RPMI8226 (cell line): ENCODE results near the gene SIGLEC9.

Source experiments
- DNase-seq: peaks from one replicate; pipeline ENCODE4 v3.0.0-alpha.2; 2015

The SIGLEC9 gene

DNA sequence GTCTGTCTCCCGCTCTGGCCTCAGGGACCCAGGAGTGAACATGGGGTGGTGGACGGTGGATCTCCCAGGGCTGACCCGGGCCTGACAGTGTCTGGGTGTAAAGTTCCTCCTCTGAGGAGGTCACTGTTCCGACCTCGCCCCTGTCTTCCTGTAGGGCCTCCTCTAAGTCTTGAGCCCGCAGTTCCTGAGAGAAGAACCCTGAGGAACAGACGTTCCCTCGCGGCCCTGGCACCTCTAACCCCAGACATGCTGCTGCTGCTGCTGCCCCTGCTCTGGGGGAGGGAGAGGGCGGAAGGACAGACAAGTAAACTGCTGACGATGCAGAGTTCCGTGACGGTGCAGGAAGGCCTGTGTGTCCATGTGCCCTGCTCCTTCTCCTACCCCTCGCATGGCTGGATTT, at the start of gene SIGLEC9:
TSS of gene SIGLEC9 (plus strand) at position 178 of the 400 bp plus-strand sequence. CDS start at position 247, 69 bp downstream.
- peak; percentile 83 for DNase-seq

DNA sequence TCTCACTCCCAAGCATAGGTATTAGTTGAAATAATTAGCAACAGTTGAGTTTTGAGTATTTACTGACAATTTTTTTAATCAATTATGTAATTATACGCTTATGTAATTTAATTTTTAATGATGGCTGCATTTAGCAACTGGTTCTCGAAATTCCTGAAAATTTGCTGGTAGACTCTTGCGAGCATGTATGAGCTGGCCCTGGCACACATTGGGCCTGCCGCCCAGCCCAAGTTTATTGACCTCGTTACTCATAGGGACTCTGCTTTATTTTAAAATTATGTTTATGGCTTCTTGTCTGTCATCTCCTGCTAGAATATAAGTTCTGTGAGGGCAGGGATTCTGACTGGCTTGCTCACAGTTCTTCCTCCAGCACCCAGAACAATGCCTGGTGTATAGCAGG, 48.7 kb upstream of the SIGLEC9 start:
- DNase-seq = no peak

DNA sequence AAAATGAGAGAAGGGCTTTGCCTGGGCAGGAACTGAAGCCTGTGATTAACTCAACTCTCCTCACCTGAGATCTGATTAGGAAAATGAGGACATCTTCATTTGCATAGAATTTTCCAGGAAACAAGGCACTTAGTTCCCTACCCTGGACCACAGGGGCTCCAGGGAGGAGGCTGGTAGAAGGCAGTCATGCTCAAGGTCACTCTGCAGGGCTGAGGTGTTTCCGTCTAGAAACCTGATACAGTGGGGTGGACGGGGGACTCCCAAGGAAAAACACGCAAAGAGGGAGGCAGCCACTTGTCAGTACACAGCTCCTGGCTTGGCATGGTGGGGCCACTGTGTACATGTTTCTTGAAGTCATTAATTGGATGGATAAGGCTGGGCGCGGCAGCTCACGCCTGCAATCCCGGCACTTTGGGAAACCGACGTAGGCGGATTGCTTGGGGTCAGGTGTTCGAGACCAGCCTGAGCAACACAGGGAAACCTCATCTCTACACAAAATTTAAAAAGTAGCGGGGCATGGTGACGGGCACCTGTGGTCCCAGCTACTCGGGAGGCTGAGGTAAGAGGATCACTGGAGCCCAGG, 48.0 kb upstream of the SIGLEC9 start:
- DNase-seq = no peak

DNA sequence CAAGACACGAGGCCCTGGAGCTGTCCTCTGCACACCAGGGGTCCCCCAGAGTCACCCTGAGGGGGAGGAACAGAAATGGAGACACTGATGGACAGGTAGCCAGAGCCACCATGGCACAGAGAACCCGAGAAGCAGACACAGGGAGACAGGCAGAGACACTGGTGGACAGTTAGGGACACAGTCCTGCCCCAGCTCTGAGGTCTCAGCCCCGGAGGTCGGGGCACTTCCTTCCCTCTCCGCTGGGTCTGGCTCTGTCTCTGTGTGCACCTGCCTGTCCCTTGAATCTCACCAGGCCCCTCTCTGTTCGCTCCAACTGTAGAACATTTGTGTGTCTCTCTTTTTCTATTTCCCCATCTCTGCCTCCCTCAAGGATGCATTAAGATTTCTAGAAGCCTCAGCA, 46.6 kb upstream of the SIGLEC9 start:
- no peak for DNase-seq

DNA sequence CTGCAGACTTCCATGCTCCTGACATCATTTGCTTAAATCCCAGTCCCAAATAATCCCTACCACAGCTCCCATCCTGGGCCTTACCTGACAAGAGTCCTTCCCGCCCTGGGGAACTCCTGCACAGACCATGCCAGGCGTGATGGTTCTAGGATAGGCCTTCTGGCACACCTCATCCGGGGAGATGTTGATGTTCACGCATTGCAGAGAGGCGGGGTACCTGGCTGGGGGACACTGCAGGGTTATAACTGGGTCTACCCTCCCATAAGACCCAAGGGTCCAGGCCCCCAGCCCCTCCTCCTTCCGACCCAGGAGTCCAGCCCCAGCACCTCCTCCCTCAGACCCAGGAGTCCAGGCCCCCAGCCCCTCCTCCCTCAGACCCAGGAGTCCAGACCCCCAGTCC, 46.0 kb upstream of the SIGLEC9 start:
- DNase-seq = no peak

DNA sequence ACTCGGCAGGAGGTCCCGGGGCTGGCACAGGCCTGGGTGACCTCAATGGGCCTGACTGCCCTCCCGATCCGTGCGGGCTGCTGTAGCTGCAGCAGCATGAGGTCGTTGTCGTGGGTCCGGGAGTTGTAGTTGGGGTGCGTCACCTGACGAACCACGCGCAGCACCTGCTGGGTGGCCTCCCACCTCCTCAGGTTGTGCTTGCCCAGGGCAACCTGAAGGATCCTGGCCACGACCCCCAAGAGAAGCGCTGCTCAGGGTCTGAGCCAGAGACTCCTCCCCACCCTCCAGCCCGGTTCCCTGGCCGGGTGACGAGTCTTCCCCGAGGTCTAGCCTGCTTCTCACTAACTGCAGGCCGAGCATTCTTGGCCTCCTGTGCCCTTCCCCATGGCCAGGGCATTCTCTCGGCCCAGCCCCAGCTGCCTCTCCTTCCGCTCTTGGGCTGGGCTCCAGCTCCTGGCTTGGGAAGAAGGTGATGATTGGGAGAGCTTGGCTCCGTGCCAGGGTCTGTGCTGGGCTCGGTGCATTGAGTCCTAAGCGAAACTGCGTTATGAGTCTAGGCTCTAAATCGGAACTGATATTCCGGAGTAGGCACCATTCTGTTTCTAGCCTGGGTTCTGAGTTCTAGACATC, 45.1 kb upstream of the SIGLEC9 start:
- no peak for DNase-seq

DNA sequence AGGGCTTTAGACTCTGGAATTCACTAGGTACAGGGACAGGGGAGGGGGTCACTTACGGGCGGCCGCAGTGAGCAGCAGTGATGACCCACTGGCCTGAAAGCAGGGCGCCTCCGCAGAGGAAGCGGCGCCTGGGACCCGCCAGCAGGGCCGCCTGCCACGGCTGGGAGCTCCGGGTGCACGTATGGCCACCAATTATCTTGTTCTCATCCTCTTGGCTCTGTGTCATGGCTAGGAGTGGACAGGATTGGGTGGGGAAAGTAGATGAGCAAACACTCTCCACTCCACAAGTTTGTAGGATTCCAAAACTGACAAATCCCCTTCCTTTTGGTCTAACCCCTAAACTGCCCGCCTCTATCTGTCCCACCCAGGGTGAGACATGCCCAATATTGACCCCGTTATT, 43.2 kb upstream of the SIGLEC9 start:
- no peak for DNase-seq

DNA sequence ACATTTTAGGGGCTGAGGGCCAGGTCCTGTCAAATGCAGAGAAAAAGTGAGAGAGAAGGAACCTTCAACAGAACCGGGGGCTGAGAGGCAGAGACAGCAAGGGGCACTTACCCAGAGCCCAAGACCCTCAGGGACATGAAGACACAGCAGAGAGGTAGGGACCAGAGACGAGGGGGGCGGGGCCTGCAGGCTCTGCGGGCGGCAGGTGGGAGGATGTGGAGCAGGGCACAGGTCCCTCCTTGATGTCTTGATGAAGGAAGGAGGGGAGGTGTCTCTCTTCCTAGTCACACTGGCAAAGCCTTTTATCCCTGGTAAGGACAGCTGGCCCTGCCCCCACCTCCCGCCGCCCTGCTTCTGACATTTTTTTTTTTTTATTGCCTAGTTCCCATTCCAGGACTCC, 42.1 kb upstream of the SIGLEC9 start, which contains the start of gene KLK14:
TSS of gene KLK14 (minus strand) at position 277 of the 400 bp plus-strand sequence. CDS start at position 4, 273 bp downstream.
- no peak for DNase-seq

DNA sequence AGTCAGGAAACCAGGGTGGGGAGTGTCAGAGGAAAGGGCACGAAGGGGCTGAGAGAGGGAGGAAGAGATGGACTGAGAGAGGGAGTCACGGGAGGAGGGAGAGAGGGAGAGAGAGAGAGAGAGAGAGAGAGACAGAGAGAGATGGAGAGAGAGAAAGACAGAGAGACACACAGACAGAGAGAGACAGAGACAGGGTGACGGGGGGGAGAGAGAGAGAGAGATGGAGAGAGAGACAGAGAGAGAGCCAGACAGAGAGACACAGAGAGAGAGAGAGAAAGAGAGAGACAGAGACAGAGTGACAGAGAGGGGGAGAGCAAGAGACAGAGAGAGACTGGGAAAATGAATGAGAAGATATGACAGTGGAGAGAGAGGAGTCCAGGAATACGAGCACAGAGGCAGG, 41.5 kb upstream of the SIGLEC9 start:
- no peak for DNase-seq

DNA sequence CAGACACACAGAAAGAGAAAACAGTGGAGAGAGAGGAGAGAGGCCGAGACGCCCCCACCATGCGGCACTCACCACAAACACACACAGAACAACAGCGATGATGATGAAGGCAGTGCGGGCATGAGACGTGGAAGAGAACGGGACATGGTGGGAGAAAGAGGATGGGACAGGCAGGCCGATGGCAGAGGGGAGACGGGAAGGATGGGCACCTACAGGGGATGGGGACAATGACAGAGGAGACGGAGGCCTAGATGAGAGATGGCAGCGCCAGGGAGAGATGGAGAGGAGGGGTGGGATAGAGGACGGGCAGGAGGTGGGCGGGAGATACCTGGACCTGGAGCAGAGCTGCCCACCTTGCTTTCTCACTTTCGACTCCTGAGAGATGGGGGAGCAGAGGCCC, 40.9 kb upstream of the SIGLEC9 start:
- DNase-seq = no peak

DNA sequence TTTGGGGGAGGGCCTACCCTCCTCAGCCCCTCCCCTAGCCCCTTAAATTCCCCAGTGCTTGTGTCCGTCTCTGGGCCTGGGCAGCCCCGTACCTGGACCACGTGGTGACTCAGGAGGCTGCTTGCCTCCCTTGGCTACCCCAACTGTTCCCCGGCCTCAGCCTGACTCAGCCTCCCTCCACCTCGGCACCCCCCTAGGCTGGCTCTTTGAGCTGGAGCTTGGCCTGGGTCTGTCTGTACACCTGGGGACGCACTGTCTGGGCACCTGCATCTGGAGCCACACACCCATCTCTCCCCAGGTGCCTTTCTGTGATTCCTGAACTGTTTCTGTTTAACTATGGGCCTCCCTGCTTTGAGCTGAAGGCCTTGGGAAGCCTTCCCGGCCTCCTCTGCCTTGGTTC, 40.2 kb upstream of the SIGLEC9 start:
- no peak for DNase-seq

DNA sequence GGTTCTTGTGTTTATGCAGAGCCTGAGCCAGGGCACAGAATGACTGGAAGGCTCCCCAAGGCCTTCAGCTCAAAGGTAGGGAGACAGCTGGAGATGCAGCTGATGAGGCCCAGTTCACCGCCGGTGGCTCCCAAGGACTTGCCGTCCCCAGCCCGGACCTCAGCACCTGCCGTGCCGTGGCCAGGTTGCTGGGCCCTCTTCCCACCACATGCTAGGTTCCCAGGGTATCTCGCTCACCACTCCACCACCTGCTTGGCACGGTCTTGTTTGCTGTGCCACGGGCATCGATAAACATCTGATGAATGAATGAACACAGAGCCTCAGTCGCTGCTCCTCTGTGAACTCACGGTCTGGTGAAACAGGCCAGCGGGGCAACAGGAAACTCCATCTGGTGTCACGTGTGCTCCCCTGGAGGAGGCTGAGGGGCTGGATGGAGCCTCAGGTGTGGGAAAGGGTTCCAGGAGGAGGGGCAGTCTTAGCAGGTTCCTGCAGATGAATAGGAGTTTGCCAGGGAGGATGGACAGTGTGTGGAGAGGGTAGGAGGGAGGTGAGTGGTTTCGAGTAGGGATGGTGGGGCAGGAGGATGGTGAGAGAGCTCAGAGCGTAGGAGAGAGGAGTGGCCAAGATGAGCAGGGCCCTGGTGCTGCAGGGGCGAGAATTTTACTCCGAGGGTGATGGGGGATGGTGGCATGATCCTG, 38.4 kb upstream of the SIGLEC9 start:
- DNase-seq = no peak

DNA sequence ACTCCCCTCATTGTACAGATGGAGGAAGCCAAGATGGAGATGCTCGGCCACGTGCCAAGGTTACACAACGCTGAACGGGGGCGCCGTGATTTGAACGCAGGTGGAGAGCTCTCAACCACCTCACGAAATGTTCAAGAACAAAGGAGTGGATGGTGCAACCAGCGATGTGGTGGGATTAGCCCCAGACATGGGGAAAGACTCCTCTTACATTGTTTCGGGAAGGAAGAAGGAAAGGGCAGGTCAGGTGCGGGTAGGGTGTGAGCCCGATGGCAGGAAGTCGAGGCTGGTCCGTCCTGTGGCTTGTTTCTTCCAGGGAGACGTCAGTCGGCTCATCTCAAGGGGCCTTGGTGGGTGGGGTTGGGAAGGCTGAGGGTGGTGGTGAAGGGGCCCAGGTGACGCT, 34.9 kb upstream of the SIGLEC9 start:
- DNase-seq = no peak

DNA sequence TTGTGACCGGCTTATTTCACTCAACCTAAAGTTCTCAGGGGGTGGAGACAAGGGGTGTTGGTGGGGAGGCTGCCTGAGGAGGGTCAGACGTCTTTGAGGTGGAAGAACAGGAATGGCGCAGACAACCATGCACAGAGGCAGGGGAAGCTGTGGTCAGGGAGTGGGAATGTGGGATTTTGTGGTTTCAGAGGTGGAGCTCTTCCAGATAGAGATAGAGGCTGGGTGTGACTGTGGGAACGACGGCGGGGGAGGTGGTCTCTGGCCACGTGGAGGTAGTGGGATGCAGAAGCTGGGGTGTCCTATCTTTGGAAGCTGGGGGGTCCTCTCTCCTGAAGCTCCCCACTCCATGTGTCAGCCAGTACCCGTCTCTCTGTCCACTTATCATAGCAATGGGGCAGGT, 34.2 kb upstream of the SIGLEC9 start:
- DNase-seq = no peak

DNA sequence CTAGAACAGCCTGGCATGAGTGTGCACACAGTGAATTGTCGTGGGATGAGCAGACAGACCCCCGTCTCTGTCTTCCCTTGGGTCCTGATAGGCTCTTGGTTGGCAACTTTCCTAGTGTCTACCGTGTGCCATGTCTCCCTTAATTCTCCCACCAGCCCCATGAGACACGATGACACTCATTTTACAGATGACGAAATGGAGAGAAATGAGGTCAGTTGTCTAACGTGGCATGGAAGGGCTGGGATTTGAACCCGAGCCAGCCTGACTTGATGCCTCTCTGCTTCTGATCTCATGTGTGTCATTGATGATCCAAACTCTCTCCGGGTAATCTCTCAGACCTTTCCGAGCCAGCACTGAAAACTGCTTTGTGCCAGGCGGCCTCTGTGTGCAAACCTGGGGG, 33.6 kb upstream of the SIGLEC9 start:
- no peak for DNase-seq

DNA sequence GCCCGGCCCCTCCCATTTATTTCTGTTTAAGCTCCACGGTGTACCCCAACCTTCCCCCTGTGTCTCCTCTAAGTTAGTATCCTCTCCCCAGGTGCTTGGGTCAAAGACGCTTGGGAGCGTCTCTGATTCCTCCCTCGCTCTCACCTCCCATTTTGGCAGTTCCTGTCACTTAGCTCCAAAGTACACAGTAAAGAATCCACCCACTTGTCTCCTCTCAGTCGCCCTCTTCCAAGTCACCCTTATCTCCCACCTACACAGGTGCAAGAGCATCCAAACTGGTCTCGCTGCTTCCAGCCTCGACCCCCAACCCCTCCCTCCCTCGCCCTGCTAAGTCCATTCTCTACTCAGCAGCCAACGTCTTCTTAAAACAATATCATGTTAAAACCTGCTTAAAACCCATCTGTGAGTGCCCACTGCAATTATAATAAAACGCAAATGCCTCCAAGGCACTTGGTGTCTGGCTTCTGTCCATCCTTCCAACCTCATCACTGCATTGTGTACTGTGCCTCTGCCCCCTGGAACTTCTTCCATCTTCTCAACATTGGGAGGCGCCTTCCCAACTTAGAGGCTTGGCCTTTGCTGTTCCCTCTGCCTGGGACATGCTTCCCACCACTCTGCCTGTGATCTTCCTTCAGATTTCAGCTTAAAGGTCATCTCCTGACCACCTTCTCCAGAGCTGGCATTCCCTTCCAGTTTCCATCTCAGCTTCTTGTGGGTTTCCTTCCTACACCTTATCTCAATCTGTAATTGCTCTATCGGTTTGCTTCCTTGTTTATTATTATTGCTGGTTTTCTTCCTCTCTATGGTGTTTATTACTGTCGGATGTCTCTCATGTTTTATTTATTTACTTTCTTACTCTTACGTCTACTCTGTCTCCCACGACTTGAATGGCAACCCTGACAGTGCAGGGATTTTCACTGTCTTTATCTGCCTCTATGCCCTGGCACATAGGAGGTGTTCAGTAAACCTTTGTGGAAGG, 32.5 kb upstream of the SIGLEC9 start:
- DNase-seq = no peak

DNA sequence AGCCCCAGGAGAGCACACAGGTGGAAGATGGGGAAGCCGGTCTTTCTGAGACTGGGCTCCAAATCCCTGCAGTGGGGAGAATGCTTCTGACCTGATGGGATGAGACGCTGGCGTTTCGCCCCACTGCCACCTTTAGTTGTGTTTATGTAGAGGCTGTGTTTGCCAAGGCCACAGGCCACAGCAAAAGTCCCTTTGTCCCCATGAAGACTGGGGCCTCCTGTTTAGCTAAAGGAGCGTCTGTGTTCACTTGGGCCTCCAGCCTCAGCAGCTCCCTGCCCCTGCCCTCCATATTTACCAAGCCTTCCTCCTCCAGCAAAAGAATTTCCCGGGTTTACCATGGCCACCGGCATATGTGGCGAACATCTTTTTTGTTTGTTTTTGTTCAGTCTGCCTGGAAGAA, 31.6 kb upstream of the SIGLEC9 start:
- no peak for DNase-seq

DNA sequence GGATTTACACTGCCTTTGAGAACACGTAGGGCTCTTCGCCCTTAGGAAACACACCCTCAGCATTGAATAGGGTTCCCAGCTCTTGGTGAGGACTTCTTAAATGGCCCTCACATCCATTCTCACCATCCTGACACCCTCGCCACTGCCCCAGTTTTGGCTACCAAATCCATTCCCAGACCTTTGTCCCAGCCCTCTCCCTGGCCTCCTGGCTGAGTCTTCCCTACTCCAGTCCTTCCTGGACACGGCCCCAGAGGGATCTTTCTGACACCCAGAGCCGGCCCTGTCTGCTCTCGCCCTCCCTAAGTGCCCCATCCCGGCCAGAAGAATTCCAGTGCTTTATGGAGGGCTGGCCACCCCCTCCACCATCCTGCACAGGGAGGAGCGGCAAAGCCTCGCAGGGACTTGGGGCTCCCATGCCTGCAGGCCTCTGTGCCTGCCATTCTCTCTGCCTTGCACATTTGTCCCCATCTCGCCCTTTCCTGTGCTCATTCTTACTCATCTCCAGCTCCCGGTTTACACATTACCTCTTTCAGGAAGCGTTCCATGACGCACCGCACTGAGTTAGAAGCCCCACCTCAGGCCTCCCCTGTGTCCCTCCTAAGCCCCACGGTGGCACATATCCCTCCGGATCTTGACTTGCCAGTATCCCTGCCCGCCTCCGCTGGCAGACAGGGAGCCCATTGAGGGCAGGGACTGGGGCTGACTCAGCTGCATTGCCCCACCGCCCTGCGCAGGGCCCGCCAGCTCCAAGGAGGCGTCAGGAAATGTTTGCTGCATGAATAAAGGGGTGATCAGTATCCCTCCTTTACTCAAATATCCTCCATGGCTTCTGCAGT, 31.0 kb upstream of the SIGLEC9 start:
- no peak for DNase-seq

DNA sequence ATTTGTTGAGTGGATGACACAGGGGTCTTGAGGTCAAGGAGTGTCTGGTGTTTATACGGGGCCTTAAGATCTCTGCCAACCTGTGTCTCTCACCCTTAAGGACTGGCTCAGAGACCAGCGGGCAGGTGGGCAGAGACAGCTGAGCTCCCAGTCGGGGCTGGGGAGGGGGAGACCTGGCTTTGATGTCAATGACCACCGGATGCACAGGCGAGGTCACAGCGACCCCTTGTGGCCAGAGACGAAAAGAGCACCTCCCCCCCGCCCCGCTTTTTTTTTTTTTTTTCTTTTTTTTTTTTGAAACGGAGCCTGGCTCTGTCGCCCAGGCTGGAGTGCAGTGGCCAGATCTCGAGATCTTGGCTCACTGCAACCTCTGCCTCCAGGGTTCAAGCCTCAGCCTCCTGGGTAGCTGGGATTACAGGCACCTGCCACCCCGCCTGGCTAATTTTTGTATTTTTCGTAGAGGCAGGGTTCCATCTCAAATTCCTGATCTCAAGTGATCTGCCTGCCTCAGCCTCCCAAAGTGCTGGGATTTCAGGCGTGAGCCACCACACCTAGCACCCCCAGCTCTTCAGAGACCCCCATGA, 29.9 kb upstream of the SIGLEC9 start:
- DNase-seq = peak; percentile 27

DNA sequence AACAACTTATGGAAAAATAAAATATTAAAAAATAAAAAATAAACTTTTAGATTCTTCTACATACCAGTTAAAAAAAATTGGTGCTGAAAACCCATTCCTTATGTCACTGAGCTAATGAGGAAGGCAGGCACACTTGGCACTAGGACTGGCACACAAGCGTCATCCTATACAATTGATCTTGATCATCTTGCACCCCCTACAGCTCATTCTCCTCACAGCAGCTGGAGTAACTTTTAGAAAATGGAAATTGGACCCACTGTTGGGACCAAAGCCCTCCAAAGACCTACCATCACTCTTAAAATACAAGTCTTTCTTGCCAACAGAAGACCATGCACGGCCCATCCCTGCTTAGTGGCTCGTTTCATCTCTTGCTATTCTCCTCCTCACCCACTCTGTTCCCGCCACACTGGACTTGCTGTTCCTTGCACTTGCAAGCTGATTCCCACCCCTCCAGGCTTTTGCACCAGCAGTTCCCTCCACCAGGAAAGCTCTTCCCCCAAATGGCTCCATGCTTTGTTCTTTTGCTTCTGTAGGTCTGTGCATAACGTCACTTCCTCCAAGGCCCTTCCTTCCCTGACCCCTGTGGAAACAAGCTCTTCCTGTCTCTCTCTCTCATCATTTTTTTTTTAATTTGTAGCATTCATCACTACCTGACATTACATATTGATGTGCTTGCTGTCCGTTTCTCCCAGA, 28.1 kb upstream of the SIGLEC9 start:
- no peak for DNase-seq

DNA sequence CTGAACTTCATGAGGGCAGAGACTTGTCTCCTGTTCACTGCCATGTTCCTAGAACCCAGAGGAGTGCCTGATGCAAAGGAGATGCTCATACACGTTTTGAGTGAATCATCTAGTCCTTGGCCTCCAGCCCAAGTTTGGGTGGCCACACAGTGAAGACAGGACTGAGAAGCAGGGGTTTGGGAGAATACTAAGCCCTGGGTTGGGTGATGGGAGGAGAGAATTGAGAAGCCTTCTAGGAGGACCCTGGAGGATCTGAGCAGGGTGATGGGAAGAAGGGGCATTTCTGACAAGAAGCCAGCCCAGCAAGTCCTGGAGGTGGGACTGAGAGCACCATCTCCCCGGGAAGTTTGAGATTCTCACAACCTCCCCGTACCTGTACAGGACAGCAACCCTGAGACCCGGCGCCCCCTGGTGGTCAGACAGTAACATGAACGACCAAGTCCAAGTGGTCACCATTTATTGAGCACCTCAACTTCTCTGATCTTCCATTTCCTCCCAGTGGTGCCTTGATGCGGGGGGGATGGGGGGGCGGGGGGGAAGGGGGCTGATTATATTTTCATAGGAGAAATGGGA, 27.5 kb upstream of the SIGLEC9 start:
- peak; percentile 66 for DNase-seq
